ENCODE results near the gene CFP. TPM values are rescaled to one million over a fixed set of nuclear protein-coding genes. Genes with fewer than 3 reads are reported as not detected.

Gene CFP
- total and polyA plus RNA-seq, 2 of the 13 experiments (the other 11 are each of a cell fraction or from before 2014, with no cell fraction given) = 0.01 TPM; not detected in 1

- H3K9ac ChIP-seq (ENCODE audit: insufficient read depth, low read depth, low read length) = no peak overlapping the region
- no peaks in the 10 kb centered on the region for H3K79me2 ChIP-seq (ENCODE audit: insufficient read depth, low read length)
- H3K27me3 ChIP-seq (ENCODE audit: control insufficient read depth in 1 of 2, insufficient read depth in 2 of 2, low read length in 2 of 2) = no peaks in the 10 kb centered on the region; a peak in 1 of 5 replicates
- POLR2A ChIA-PET = no interaction called here
- DNase-seq (ENCODE audit: low spot score) (no peak), ATAC-seq (no peak), FAIRE-seq (no peak)
- H4K20me1 ChIP-seq (ENCODE audit: insufficient read depth, low read length) = no peaks in the 10 kb centered on the region
- no peak overlapping the region for H3K27ac ChIP-seq (ENCODE audit: extremely low read length, insufficient read depth, low read length)
- no peaks in the 10 kb centered on the region for H3K9me3 ChIP-seq (ENCODE audit: low read length)
- H3K4me1 ChIP-seq (ENCODE audit: insufficient read depth, low read length) = peaks cover 6% of the 10 kb centered on the region
- CTCF ChIA-PET (ENCODE audit: low intra/inter-chr PET ratio, low total read pairs) = no interaction called here
- H2AFZ ChIP-seq (ENCODE audit: low read length) = no peak overlapping the region
- no peak overlapping the region for H3K4me3 ChIP-seq (replicated peaks in 1 of 3; ENCODE audit: insufficient read depth in 1 of 3, low read depth in 2 of 3, low read length in 3 of 3)
- in situ Hi-C loops (cut with HindIII; ENCODE audit: extremely low pct_ligation_motif_present, low pct_unique_long_range_greater_than_20kb) = no loop called here
- BruUV-seq (replicated peaks) = no TSS peak
- no peak overlapping the region for H3K4me2 ChIP-seq (ENCODE audit: low read depth, low read length)
- no peaks in the 10 kb centered on the region for H3K36me3 ChIP-seq (replicated peaks in 1 of 2; ENCODE audit: control insufficient read depth in 1 of 2, insufficient read depth in 2 of 2, low read length in 2 of 2)
- WGBS (ENCODE audit: low lambda C conversion rate) = 83% methylated on average over 2 of the region's 11 CpGs
- intact Hi-C loops (cut with micrococcal nuclease; ENCODE audit: unreplicated experiment) = no loop called here
- TF ChIP-seq RNF219 (CRISPR knock-in tag; IDR thresholded peaks at IDR 0.05) (no peak), NFKBIZ (CRISPR knock-in tag; IDR thresholded peaks at IDR 0.05) (no peak), SKIL (CRISPR knock-in tag; IDR thresholded peaks at IDR 0.05; ENCODE audit: borderline replicate concordance) (no peak), CHCHD3 (CRISPR knock-in tag; IDR thresholded peaks at IDR 0.05) (no peak), MAZ (IDR thresholded peaks at IDR 0.05; ENCODE audit: borderline replicate concordance, low read depth, low read length) (no peak), MAZ (CRISPR knock-in tag; IDR thresholded peaks at IDR 0.05; ENCODE audit: low read depth) (no peak), BORCS8-MEF2B (CRISPR knock-in tag; IDR thresholded peaks at IDR 0.05) (no peak), ATM (IDR thresholded peaks at IDR 0.05; ENCODE audit: borderline replicate concordance) (no peak), KLF16 (CRISPR knock-in tag; IDR thresholded peaks at IDR 0.05) (no peak), NFE2L2 (IDR thresholded peaks at IDR 0.05; ENCODE audit: low read length) (no peak), ZFP90 (CRISPR knock-in tag; IDR thresholded peaks at IDR 0.05; ENCODE audit: borderline replicate concordance) (no peak), ADNP (CRISPR knock-in tag; IDR thresholded peaks at IDR 0.05) (no peak), GLMP (CRISPR knock-in tag; IDR thresholded peaks at IDR 0.05; ENCODE audit: borderline replicate concordance) (no peak)
These were observed 43.5 kb downstream of the CFP start for GRCh38 chrX:47586043-47586787.

Measured in HepG2 (cell line).